DMS 273 (cell line): ENCODE data around the gene SAMD14.

Experiments used
- DNase-seq: peaks from one replicate; lab custom pipeline; 2025; ENCODE audit not compliant: unreplicated experiment; lab: John Stamatoyannopoulos, UW

SAMD14 gene

DNA sequence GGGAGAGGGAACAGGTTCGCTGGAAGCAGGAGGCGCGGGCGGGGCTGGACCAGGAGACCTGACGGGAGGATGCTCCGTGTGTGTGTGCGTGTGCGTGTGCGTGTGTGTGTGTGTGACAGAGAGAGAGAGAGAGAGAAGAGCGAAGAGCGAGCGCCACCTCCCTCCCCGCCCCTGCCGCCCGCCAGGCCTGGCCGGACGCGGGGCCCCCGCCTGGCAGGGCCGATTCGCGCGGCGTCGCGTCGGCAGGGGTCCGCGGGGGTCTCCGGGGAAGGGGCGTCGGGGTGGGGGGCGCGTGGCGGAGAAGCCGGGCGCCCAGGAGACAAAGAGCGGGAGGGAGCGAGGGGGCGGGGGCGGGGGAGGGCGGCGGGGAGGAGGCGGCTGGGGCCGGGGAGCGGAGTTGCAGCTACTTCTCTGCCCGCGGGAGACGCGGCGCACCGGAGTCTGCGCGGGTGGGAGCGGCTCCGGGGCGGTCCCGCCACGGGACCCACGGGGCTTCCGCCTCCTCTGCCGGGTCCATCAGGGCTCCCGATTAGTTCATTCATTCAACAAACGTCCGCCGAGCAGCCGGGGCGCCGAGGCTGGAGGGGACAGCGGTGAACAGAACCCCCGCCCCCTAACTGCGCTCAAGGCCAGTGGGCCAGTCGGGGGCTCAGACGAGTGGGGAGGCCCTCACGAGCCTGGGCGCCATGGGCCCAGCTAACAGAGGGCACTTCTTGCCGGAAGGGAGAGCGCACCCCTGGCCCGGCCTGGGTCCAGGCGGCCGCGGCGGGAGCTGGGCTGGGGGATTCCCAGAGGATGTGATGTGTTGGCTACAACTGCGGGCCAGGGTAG, at the start of gene SAMD14:
Gene SAMD14, minus strand, starts transcription at position 433 of the 831 bp plus-strand sequence. CDS start 5,201 bp downstream, outside the sequence.
- DNase-seq: peak; percentile 46

DNA sequence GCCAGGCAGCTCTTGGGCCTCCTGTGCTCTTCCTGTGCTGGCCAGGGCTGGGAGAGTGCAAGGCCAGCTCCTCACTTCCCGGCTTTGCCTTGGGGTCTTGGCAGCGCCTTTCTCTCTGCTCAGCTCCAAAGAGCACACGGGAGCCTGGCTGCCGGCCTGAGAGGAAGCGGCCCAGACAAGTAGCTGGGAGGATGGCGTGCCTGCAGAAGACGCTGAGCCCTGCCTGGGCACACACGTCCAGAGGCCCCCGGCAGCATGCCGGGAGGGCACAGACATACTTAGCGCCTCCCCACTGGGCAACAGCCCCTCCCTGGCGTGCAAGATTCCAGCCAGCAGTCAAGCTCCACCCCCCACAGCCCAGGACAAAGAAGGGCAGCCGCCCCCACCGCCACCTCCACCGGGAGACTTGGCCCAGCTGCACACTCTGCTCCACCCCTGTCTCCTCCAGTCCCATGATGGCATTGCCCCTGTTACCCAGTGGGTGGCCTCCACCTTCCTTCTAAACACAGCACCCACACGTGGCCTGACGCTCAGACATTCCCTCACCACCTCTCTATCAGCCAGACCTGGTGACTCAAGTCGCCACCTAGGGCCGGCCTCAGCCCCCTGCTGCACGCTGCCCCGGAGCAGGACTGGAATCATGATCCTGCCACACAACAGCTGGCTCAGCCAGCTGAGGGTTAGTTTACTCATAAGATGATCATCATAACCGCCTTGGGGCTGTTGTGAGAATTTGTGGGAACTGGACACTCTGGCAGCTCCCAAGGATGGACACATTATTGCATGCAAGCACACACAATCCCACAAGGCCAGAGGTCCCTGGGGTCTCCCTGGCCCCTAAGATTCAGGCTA, 48.2 kb upstream of the SAMD14 start:
- peak; percentile 96 for DNase-seq

DNA sequence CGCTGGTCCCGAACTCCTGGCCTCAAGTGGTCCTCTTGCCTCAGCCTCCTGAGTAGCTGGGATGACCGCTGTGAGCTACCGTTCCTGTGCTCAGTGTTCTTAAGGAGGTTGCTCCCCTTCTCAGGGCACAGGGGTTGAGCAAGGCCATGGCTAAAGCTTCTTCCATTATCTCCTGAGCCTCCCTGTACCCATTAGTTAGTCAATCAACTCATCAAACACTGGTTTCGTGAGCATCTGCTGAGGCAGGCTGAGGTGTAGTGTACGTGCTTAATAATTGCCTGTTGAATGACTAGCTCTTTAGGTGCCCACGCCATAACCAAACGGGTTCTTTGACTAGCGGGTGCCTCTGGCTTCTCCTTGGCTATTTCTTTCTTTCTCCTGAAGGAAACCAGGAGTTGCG, 47.5 kb upstream of the SAMD14 start:
- DNase-seq: no peak

DNA sequence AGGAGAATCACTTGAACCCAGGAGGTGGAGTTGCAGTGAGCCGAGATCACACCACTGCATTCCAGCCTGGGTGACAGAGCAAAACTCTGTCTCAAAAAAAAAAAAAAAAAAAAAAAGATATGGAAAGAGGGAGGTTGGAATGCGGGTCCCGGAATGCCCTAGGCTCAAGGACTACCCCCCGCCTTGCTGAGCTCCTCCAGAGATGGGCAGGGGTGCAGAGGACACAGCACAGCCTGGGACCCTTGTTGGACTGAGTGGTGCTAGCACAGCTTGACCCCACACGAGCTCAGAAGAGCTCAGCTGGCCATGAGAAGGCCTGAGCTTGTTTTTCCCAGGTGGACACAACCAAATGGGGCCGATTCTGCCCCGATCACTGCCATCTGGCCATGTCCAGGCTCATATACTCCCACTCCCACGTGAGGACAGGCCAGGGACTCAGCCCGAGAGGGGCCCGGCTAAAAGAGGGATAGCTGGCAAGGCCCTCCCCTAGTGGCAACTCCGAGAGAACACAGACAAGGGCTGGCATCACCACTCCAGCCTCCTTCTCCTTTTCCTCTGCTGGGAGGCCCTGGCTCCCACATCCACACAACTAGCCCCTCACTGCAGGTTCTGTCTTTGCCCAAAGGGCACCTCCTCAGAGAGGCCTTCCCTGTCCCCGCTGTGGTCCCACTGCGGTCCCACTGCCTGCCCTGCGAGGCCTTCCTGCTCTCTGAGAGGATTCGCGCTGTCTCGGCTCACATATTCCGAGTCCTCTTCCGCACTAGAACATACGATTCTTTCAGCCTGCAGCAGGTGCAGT, 46.8 kb upstream of the SAMD14 start:
- peak; percentile 38 for DNase-seq

DNA sequence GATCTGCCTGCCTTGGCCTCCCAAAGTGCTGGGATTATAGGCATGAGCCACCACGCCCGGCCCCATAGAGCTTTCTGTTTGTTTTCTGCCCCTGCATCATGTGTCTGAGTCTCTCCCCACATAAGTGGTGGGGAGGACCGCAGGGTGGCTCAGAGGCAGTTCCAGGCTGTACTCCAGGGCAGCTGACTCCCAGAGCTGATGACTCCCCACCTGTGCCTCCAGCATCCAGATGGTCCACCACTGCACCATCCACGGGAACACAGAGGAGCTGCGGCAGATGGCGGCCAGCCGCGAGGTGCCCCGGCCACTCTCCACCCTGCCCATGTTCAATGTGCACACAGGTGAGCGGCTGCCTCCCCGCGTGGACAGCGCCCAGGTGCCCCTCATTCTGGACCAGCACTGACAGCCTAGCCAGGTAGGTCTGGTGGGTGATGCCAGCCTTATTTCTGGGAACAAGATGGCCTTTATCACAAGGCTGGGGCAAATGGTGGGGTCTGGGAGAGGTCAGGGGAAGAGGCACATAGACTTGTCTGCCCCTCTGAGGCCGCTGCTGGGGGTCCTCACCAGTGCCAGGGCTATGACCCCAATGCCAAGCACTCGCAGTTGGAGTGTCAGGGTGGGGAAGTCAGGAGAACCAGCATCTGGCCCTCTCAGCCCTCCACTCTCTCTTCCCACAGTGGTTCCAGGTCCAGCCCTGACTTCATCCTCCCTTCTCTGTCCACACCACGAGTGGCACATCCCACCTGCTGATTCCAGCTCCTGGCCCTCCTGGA, 45.3 kb upstream of the SAMD14 start:
- peak; percentile 81 for DNase-seq

DNA sequence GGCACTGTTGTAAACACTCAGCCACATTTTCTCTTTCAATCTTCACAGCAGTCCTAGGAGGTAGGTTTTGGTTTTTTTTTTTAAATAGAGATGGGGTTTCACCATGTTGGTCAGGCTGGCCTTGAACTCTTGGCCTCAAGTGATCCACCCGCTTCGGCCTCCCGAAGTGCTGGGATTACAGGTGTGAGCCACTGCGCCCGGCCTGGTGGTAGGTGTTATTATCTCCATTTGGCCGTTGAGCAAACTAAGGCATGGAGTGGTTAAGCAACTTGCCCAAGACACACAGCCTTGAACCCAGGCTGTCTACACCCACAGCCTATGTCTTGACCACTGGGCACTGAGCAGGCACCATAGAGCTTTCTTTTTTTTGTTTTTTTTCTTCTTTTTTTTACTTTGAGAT, 44.5 kb upstream of the SAMD14 start:
- DNase-seq: no peak

DNA sequence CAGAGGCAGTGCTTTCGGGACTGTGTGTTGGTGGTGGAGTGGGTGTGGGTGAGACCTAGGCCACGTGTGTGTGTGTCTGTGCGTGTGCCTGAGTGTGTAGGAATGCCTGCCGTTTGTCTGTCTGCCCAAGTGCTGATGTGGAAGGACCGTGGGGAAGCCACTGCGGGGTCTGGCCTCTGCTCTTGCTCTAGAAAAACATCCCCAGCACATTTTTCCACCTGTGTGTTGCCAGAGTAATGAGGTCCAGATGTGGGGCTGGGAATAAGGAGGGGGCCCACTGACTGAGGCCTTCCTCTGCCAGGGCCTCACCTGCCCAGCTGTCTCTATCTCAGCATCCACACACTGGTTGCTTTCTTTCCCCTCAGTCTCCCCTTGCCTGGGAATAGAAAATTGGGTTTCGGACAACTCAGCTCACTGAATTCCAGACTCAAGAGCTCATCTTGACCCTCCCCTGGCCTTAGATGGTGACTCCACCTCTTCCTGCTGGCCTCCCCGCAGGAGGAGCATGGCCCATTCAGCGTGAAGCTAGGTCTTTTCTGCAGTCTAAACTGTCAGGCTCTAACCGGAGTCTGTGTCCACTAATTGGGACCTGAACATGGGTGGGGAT, 43.5 kb upstream of the SAMD14 start:
- no peak for DNase-seq

DNA sequence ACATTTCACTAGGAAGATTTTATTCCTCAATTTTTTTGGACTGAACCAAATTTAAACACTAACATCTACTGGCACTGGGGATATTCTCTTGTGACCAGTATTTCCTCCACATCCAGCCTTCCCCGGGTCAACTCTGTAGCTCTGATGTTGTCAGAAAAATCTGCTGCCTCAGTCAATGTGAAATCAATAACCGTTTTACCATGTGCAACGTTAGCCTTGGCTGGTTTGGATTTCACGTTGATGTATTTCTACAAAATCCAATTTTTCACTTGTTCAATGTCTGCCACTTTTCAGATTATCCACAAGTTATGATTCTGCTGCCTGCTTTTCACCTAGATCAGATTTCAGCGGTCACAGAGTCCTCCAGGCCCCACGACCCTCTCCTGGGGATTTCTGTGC, 43.0 kb upstream of the SAMD14 start:
- no peak for DNase-seq

DNA sequence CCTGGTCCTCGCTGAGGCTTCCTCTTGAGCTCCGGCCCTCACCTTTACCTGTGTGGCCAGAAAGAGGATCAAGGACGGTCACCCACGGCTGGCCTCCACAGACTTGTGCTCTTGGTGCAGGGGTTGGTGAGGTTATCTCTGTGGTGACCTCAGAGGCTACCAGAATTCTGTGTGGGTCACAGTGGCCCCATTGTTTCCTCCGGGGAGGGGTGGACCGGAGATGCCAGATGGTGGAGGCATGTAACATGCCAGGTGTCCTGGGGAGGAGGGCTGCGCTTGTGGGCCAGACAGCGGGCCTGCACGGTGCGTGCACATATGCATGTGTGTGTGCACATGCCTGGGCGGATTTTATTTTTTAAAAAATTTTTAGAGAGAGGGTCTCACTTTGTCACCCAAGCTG, 42.2 kb upstream of the SAMD14 start:
- DNase-seq: peak; percentile 48

DNA sequence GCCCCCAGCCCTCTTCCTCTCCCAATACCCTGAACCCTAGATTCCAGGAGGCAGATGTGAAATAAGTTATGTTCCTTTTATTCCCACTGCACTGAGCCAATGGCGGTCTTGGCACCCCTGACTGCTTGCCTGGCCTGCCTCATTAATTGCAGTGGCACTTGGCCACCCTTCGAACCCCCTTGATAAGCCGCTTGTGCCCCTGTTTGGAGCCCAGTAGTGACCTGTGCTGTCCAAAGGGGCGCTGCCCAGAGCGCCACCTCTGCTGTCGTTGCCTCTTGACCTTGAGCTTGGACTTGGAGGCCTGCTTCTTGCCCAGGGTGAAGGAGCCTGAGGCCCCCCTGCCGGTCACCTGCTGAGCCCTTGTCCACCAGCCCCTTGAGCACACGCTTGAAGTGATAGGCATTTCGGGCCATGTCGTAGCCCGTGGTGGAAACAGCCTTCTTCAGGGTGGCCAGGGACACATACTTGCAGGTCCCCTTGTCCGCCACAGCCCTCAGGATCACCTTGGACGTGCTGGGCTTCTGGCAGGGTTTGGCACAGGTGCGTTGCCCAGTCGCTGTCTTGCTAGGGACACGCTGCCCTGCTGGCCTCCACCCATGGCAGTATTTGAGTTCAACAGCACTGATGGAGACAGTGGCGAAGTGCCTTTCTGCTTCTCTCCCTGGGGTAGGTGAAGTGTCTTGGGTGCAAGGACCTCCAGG, 41.6 kb upstream of the SAMD14 start:
- no peak for DNase-seq

DNA sequence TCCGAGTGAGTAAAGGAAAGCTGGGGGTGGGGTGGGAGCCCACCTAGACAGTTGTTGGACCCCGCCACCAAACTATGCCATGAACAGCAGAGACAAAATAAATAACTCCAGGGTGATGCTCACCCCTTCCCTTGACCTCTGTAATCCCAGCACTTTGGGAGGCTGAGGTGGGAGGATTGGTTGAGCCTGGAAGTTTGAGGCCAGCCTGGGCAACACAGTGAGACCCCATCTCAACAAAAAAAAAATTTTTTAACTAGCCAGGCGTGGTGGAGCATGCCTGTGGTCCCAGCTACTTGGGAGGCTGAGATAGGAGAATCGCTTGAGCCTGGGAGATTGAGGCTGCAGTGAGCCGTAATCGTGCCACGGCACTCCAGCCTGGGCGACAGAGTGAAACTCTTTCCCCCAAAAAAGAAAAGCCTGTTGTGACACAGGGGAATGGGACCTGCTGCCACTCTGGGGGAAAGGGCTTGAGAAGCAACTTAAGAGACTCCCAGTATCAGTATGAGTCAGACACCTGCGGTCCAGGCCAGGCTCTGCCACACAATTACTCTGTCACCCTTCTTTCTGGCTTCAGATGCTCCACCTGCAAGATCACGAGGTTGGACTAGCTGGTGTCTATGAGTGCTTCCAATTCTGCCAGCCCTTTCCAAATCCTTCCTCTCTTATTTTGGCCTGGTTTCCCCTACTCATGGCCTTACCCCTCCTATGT, 40.9 kb upstream of the SAMD14 start:
- DNase-seq: no peak

DNA sequence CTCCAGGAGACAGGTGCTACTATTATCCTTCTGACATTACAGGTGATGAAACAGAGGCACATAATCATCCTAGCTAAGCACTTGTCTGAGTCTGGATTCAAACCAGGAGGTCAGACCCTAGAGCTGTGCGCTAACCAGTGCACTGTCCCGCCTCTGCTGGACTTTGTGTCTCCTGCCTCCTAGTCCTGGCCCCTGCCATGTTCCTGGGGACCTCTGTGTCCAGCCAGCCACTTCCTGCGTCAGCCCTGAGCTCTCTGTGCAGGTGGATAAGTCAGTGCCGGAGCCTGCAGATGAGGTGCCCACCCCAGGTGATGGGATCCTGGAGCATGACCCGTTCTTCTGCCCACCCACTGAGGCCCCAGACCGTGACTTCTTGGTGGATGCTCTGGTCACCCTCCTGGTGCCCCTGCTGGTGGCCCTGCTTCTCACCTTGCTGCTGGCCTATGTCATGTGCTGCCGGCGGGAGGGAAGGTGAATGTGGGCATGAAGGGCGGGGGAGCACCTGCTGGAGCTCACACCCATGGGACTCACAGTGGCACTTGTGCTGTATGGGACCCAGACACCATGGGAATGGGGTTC, 40.0 kb upstream of the SAMD14 start:
- DNase-seq: no peak

DNA sequence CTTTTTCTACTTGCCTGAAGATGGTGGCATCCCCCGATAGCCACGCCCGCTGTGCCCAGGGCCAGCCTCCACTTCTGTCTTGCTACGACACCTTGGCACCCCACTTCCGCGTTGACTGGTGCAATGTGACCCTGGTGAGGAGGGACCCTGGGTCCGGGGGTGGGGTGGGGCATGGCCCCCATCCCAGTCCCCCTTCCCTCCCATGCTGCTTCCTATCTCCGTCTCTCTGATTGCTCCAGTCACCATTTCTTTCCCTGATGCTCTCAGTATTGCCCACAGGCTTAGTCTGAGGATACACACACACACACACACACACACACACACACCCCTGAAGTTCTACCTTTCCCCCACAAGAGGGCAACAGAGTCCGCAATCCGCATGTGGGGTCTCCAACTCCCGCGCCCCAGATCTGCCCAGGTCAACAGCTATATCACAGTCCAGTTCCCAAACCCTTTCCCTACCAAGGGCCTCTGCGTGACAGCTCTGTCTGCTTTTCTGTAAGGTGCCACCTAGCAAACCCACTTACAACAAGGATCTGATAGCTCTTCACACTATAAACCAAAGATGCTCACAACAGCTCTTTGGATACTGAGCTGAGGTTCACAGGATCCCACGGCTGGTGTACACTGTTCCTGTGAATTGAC, 39.3 kb upstream of the SAMD14 start:
- DNase-seq: peak; percentile 81

DNA sequence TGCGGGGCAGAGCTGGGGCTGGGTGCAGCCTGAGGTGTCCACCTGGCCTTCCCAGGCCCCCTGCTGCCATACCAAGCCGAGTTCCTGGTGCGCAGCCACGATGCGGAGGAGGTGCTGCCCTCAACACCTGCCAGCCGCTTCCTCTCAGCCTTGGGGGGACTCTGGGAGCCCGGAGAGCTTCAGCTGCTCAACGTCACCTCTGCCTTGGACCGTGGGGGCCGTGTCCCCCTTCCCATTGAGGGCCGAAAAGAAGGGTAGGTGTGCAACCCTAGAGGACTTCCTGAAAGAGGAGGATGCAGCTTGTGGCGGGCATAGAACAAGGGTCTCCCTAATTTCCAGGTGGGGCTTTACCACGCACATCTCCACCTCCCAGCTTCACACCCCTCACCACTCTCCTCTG, 38.4 kb upstream of the SAMD14 start:
- no peak for DNase-seq

DNA sequence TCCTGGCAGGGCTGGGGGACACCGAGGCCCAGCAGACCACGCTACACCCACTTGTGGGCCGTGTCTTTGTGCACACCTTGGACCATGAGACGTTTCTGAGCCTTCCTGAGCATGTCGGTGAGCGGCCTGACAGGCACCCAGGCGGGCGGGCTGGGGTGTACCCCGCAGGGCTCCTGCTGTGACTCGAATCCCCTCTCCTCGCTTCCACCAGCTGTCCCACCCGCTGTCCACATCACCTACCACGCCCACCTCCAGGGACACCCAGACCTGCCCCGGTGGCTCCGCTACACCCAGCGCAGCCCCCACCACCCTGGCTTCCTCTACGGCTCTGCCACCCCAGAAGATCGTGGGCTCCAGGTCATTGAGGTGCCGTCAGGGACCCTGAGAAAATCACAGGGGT, 37.4 kb upstream of the SAMD14 start:
- no peak for DNase-seq

DNA sequence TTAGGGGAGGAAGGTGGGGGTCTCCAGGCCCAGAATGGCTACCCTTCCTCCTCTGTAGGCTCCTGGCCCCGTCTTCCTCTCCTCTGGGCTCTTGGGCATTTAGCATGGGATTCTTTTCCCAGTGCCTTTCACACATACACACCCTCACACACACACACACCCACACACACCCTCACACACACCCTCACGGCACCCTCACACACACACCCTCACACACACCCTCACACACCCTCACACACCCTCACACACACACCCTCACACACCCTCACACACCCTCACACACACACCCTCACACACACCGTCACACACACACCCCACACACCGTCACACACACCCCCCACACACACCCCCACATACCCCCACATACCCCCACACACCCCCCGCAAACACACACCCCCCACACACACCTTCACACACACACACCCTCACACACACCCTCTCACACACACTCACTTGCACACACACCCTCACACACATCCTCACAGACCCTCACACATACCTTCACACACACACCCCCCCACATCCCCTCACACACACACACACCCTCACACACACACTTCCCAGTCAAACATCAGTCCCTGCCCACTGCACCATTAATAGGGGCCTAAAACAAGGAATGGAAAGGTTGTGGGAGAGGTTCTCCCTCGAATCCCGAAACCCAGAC, 36.7 kb upstream of the SAMD14 start:
- no peak for DNase-seq

DNA sequence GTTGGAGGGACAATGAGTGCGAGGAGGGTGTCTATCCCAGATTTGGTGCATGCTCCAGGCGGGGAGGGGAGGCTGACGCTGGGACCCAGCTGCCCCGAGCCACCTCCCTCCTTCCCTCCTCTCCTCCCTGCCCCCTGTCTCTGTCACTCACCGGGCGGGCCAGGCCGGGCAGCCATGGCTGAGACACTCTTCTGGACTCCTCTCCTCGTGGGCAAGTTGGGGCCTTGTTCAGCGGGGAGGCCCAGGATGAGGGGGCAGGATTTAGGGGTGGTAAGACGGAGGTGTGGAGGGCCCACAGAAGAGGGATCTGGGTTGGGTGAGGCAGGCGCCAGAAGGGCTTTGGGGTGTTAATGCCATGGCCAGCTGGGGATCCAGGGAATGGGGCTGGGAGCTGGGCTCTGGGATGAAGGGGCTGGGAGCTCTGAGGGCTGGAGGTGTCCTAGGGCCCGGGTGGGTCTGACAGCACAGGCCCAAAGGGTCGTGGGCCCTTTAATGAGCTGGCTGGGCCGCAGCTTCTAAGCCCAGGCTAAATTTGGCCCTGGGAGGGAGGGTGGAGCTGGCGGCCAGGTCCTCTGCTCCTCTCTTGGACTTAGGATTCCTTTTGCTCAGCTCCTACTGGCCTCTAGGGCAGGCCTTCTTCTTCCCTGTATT, 36.0 kb upstream of the SAMD14 start, which contains the start of gene SGCA:
Gene SGCA, plus strand, starts transcription at position 139 of the 651 bp plus-strand sequence. Its CDS starts 36 bp downstream, at position 175.
- no peak for DNase-seq
